ENCODE data around the gene ZNF10. TPM values are rescaled to one million over a fixed set of nuclear protein-coding genes. Genes with fewer than 3 reads are reported as not detected.

Gene ZNF10
- total and polyA plus RNA-seq, 2 donors (not counting 1 experiment from before 2014, with no cell fraction given), result 5.2 to 20.9 TPM

GRCh38 chr12:133130808-133131128 lies 341 bp downstream of the ZNF10 start:
- peak overlapping the region; percentile 63 for H2AFZ ChIP-seq (ENCODE audit: insufficient read depth, low read depth, low read length, poor library complexity, severe bottlenecking)
- POLR2A ChIA-PET, result interaction anchor here (0.8 to 1.6 kb wide), 3 partner anchors 50 to 144 kb away, joined by 3 to 12 read pairs (median 4); partner anchors contain the start of gene ZNF26
- peaks cover 8 to 58% (median 48%) of the 10 kb centered on the region in 3 donors for H3K9me3 ChIP-seq (ENCODE audit: control extremely low read depth in 1 of 3, control insufficient read depth in 2 of 3, insufficient read depth in 1 of 3, low read length in 2 of 3)
- H3K4me2 ChIP-seq (replicated peaks; ENCODE audit: low read depth, low read length, poor library complexity, severe bottlenecking), result peak overlapping the region; percentile 90
- H3K36me3 ChIP-seq (replicated peaks in 1 of 2; ENCODE audit: control extremely low read depth in 1 of 2, control insufficient read depth in 1 of 2, extremely low read depth in 1 of 2, insufficient read depth in 2 of 2, low read length in 1 of 2), result peaks cover 1 to 13% of the 10 kb centered on the region in 2 experiments
- H3K4me3 Mint-ChIP-seq, result peak overlapping the region; percentile 100
- TF ChIP-seq EZH2 (IDR thresholded peaks at IDR 0.05; ENCODE audit: borderline replicate concordance, insufficient read depth, low read depth, low read length, poor library complexity, severe bottlenecking), result no peak
- TF ChIP-seq, protein P1, sequence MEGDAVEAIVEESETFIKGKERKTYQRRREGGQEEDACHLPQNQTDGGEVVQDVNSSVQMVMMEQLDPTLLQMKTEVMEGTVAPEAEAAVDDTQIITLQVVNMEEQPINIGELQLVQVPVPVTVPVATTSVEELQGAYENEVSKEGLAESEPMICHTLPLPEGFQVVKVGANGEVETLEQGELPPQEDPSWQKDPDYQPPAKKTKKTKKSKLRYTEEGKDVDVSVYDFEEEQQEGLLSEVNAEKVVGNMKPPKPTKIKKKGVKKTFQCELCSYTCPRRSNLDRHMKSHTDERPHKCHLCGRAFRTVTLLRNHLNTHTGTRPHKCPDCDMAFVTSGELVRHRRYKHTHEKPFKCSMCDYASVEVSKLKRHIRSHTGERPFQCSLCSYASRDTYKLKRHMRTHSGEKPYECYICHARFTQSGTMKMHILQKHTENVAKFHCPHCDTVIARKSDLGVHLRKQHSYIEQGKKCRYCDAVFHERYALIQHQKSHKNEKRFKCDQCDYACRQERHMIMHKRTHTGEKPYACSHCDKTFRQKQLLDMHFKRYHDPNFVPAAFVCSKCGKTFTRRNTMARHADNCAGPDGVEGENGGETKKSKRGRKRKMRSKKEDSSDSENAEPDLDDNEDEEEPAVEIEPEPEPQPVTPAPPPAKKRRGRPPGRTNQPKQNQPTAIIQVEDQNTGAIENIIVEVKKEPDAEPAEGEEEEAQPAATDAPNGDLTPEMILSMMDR (IDR thresholded peaks at IDR 0.05), result no peak
- peaks cover 51% of the 10 kb centered on the region for H3K79me2 ChIP-seq (ENCODE audit: control insufficient read depth, insufficient read depth, low read length)
- ATAC-seq (ENCODE audit: low read depth) (peak; percentile 2), DNase-seq (no peak)
- CTCF ChIA-PET, result no interaction called here
- peaks cover 4 to 13% of the 10 kb centered on the region in 2 donors for H3K4me1 ChIP-seq (ENCODE audit: control insufficient read depth in 2 of 2, insufficient read depth in 2 of 2, low read length in 2 of 2)
- intact Hi-C loops (cut with micrococcal nuclease), result loop anchor here (1.0 to 5.0 kb wide), 9 partner anchors 50 to 358 kb away; partner anchors contain the start of genes CHFR, GOLGA3, ZNF140 and ZNF26
- 0% methylated on average over 10 of the region's 17 CpGs for WGBS (ENCODE audit: insufficient coverage)
- H3K9me3 Mint-ChIP-seq (ENCODE audit: insufficient read depth), result peaks cover 23% of the 10 kb centered on the region
- H3K27ac ChIP-seq (ENCODE audit: low read length in 2 of 2), result peak overlapping the region; percentile 98 to 99
- no peaks in the 10 kb centered on the region for H3K27me3 ChIP-seq (replicated peaks in 1 of 4; ENCODE audit: control extremely low read depth in 1 of 4, control insufficient read depth in 3 of 4, insufficient read depth in 4 of 4, low read length in 3 of 4)
- peak overlapping the region; percentile 88 for H3K9ac ChIP-seq (ENCODE audit: low read length)
- H3K27me3 Mint-ChIP-seq, result no peaks in the 10 kb centered on the region
- no peaks in the 10 kb centered on the region for H4K20me1 ChIP-seq (ENCODE audit: control insufficient read depth, insufficient read depth, low read length, poor library complexity, severe bottlenecking)
- peak overlapping the region; percentile 100 for H3K27ac Mint-ChIP-seq
- peaks cover 18% of the 10 kb centered on the region for H3K4me1 Mint-ChIP-seq
- H3K4me3 ChIP-seq (ENCODE audit: control extremely low read depth in 1 of 5, extremely low read depth in 1 of 5, insufficient read depth in 1 of 5, low read depth in 2 of 5, low read length in 4 of 5), result peak overlapping the region; percentile 66 to 86 (median 77)

- Mint-ChIP-seq H3K27me3 (no peaks in the 10 kb centered on the region), H3K4me1 (peaks cover 8% of the 10 kb centered on the region), H3K9me3 (ENCODE audit: insufficient read depth) (peaks cover 38% of the 10 kb centered on the region), H3K4me3 (no peak overlapping the region), H3K27ac (no peak overlapping the region)
- H3K9ac ChIP-seq (ENCODE audit: low read length), result no peak overlapping the region
- ATAC-seq (ENCODE audit: low read depth) (no peak), DNase-seq (no peak)
- no peaks in the 10 kb centered on the region for H4K20me1 ChIP-seq (ENCODE audit: control insufficient read depth, insufficient read depth, low read length, poor library complexity, severe bottlenecking)
- no peaks in the 10 kb centered on the region for H3K27me3 ChIP-seq (replicated peaks in 1 of 4; ENCODE audit: control extremely low read depth in 1 of 4, control insufficient read depth in 3 of 4, insufficient read depth in 4 of 4, low read length in 3 of 4)
- H3K4me2 ChIP-seq (replicated peaks; ENCODE audit: low read depth, low read length, poor library complexity, severe bottlenecking), result no peak overlapping the region
- H3K4me3 ChIP-seq (ENCODE audit: control extremely low read depth in 1 of 5, extremely low read depth in 1 of 5, insufficient read depth in 1 of 5, low read depth in 2 of 5, low read length in 4 of 5), result no peak overlapping the region
- ChIA-PET POLR2A (no interaction called here), CTCF (no interaction called here)
- no peak overlapping the region for H2AFZ ChIP-seq (ENCODE audit: insufficient read depth, low read depth, low read length, poor library complexity, severe bottlenecking)
- TF ChIP-seq EZH2 (IDR thresholded peaks at IDR 0.05; ENCODE audit: borderline replicate concordance, insufficient read depth, low read depth, low read length, poor library complexity, severe bottlenecking), result no peak
- TF ChIP-seq, protein P1 (IDR thresholded peaks at IDR 0.05), result no peak
- H3K36me3 ChIP-seq (replicated peaks in 1 of 2; ENCODE audit: control extremely low read depth in 1 of 2, control insufficient read depth in 1 of 2, extremely low read depth in 1 of 2, insufficient read depth in 2 of 2, low read length in 1 of 2), result peaks cover 8 to 28% of the 10 kb centered on the region in 2 experiments
- WGBS (ENCODE audit: insufficient coverage), result 100% methylated on average over 2 of the region's 2 CpGs
- H3K9me3 ChIP-seq (ENCODE audit: control extremely low read depth in 1 of 3, control insufficient read depth in 2 of 3, insufficient read depth in 1 of 3, low read length in 2 of 3), result peaks cover 6 to 66% (median 26%) of the 10 kb centered on the region in 3 donors
- intact Hi-C loops (cut with micrococcal nuclease), result no loop called here
- H3K79me2 ChIP-seq (ENCODE audit: control insufficient read depth, insufficient read depth, low read length), result peaks cover 65% of the 10 kb centered on the region
- H3K27ac ChIP-seq (ENCODE audit: low read length in 2 of 2), result no peak overlapping the region
- peaks cover 4 to 8% of the 10 kb centered on the region in 2 donors for H3K4me1 ChIP-seq (ENCODE audit: control insufficient read depth in 2 of 2, insufficient read depth in 2 of 2, low read length in 2 of 2)
These were observed 5.3 kb downstream of the ZNF10 start for GRCh38 chr12:133135747-133136146.

Measured in B cell (primary cell).